SK-N-MC (cell line): ENCODE data around the gene CTDSP2.
"Not testable (repeated sequence)": the region's sequence is repeated elsewhere in the genome, so short reads cannot be mapped to it uniquely, and the experiment has no call there.

Experiments
- EZH2 ChIP-seq: fragments of 200-600 bp; sonication (generic); IDR thresholded peaks from one replicate; pipeline ENCODE4 v1.6.1; 2017; ENCODE audit warnings: antibody characterized with exemption
- POLR2AphosphoS5 ChIP-seq: IDR thresholded peaks from 2 replicates; pipeline ENCODE4 v1.6.1; 2012; ENCODE audit warnings: mild to moderate bottlenecking, low read depth, low read length, borderline replicate concordance

- TF ChIP-seq POLR2AphosphoS5, EZH2: not testable (repeated sequence)
These were observed 71.9 kb downstream of the CTDSP2 start for GRCh38 chr12:57774634-57775033.
